ENCODE measurements around the gene COX5A.
"Not testable (repeated sequence)": the region's sequence is repeated elsewhere in the genome, so short reads cannot be mapped to it uniquely, and the experiment has no call there.

The COX5A gene

DNA sequence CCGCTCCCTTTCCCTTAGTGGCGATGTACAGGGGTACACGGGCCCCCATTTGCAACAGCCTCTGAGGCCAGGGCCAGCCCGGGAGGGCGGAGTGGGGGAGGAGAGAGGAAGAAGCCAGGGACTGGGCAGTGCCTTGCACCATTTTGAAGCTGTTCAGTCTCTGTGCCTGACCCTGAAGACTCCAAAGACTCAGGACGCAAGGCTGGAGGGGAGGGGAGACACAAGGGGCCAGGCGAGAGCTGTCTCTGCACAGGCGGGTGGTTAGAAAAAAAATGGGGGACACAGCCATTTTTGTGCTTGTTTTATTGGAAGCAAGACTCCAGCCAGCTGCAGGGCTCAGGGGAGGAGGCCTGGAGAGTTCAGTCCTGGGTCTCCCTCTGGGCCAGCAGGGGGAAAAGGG, 17.1 kb upstream of the COX5A start:
- DNase-seq = no peak

DNA sequence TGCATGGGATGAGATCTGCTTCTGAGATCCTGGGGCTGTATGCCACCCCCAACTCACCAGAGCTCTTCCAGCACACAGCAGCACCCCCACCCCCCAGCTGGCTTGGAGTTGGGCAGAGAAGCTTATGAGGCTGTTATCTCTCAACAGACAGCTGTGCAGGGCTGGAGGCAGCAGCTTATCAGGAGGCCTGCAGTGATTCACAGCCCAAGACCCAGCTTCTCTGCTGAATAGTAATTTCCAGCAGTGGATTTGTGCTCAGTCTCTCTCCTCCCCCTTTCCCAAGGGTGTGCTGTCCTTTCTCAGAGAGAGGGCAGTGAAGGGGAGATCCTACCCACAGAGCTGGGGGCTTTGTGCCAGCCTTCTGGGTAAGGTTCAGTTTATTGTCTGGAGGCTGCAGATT, 16.6 kb upstream of the COX5A start:
- DNase-seq = no peak

DNA sequence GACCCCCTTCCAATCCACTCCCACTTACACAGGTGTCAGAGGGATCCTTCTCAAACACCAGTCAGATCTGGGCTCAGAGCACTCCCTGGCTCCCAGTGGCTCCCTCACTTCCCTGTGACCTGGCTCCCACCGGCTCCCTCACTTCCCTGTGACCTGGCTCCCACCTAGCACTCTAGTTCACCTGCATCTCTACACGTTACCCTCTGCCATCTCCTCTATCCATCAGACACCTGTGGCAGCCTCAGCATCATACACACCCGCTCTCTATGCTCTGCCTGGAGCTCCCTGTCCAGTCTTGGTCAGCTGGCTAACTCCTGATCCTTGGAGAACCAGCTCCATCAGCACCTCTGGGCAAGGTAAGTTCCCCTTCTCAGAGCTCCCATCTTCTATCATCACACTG, 13.1 kb upstream of the COX5A start:
- no peak for DNase-seq

DNA sequence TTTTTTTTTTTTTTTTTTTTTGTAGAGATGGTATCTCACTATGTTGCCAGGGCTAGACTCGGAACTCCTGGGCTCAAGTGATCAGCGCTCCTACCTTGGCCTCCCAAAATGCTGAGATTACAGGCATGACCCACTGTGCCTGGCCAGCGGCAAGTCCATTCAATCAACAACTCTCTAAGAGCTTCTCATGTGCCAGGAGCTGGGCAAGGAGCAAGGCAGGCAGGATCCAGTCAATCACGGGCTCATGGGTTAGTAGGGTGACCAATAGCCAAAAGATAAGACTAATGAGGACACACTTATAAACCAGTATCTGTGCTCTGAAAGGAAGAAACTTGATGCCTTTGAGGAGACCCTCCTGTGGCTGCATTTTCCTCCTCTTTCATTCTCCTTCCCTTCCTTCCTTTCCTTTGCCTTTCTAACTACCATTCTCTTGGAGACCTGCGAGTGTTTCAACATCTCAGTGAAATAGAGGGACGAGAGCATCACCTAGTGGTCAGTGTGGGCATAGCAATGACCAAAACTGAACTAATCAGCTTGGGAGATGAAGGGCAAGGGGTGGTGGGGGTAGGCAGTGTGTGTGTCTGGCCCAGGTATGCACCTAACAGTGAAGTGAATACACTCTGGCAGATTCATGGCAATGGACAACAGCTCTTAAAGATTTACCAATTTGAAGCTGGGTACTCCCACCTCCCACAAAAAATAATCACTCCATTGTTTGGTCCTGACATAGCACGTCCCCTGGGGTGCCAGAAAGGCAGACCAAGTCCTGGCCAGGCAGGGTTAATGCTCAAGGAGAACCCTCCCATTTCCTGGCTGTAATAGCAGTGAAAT, 12.4 kb upstream of the COX5A start:
- peak; percentile 55 for DNase-seq

DNA sequence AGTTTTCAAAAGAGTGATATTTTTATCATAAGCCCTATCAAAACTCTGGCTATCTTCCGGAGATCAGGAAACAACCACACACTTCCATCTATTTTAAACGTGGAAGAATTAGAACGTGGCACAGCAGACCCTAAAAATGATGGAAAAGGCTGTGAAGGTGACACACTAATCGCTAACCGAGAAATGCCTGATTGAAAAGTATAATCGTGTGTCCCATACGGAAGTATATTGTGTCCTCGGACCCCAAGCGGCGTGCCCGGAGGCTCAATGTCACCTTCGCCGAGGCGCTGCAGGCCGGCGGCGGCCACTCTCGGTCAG, 642 bp downstream of the COX5A start:
- DNase-seq = peak; percentile 59

DNA sequence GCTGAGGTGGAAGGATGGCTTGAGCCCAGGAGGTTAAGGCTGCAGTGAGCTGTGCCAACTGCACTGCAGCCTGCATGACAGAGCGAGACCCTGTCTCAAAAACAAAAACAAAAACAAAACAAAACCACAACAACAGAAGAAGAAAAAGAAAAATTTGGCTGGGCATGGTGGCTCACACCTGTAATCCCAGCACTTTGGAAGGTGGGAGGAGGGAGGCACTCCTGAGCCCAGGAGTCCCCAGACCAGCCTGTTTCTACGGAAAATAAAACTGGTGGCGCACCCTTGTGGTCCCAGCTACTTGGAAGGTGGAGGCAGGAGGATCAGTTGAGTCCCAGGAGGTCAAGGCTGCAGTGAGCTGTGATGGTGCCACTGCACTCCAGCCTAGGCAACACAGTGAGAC, 2.7 kb downstream of the COX5A start:
- not testable (repeated sequence) for DNase-seq

DNA sequence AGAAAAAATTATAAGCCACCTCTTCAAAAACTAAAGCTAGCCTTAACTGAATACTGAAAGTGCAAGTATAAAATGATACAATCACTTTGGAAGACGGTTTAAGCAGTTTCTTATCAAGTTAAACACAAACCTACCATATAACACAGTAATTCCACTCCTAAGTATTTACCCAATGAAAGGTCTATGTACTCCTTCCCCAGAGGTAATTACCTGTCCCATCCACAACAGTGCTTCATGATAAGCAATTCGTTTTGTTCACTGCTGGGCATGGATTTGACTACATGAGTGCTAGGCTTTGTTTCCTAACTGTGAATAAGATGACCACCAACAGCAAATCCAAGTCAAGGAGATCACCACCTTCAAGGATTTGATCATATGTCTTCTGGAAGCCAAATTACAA, 4.3 kb downstream of the COX5A start:
- no peak for DNase-seq

DNA sequence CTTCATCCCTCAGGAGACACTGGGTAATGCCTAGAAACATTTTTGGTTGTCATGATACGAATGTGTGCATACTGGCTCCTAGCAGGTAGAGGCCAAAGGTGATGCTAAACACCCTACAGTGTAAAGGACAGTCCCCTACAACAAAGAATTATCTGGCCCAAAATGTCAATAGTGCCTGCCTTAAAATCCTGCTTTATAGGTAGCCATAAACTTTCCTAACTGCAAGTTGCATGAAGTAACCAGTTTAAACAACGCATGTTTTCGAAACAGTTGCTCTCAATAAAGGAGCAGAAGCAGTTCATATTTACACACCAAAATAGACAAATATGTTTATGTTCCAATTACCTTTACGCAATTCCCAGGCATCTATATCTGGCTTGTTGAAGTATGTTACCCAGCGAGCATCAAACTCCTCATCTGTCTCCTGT, 9.1 kb downstream of the COX5A start:
- DNase-seq = no peak

- no peak for DNase-seq
These were observed 13.3 kb downstream of the COX5A start for GRCh38 chr15:74924525-74924924.

- no peak for DNase-seq
These were observed 17.4 kb downstream of the COX5A start for GRCh38 chr15:74920456-74920855.

DNA sequence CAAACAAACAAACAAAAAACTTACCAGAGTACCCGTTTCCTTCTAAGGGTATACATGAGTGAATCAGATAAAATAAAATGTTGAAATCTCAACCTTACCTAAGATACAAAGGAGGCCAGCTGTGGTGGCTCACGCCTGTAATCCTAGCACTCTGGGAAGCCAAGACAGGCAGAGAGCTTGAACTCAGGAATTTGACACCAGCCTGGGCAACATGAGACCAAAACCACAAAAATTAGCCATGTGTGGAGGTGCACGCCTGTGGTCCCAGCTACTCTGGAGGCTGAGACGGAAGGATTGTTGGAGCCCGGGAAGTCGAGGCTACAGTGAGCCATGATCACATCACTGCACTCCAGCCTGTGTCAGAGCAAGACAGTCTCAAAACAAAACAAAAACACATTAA, 20.2 kb downstream of the COX5A start:
- no peak for DNase-seq

DNA sequence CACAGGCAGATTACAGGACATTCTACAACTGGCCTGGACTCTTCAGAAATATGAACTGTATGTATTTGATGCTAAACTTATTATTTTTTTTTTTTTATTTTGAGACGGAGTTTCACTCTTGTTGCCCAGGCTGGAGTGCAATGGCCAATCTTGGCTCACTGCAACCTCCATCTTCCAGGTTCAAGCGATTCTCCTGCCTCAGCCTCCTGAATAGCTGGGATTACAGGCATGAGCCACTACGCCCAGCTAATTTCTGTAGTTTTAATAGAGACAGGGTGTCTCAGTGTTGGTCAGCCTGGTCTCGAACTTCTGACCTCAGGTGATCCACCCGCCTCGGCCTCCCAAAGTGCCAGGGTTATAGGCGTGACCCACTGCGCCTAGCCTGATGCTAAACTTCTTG, 24.1 kb downstream of the COX5A start:
- DNase-seq = not testable (repeated sequence)

DNA sequence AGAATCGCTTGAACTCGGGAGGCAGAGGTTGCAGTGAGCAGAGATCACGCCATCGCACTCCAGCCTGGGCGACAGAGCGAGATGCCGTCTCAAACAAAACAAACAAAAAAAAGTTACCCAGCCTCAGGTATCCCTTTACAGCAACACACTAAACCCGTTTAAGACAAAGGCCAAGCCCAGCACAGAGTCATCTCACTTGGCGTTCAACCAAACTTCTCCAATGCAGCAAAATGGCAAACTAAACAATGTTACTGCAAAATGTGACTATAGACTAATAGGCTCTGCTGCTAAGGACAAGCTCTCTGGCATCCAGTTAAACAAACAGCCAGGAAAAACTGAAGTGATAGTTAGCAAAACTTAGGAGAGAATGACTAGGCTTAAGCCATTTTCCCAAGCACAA, 24.8 kb downstream of the COX5A start:
- DNase-seq = no peak

GRCh38 chr15:74908635-74909034, 29.2 kb downstream of the COX5A start:
- DNase-seq = no peak

DNA sequence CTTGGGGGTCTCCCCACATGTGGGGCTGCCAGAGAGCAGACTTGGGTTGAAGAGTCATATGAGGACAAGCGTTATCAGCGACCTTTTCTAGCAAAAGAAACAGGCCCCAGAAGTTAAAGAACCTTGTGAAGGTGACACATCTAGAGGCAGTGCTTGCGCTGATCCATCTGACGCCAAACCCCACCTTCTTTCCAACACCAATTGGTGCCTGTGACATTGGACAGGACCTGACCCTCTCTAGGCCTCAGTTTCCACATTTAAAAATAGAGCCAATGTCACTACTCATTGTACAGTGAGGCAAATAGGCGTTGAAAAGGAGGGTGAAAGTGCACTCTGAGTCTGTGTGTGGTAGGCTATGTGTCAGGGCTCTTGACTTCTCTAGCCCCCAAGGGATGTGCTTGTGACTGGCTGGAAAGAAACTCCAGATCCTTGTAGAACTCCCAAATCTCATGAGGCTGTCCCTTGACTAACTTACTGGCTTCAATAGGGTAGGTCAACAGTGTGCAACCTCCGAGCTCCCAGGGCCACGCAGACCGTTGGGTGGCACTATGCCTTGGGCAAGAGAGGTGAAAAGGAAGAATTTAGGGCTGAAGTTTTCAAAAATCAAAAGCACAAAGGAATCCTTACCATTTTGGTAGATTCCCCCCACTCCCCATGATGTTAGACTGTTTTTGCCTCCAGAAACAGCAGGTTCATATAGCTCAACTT, 30.6 kb downstream of the COX5A start:
- DNase-seq = no peak

- peak; percentile 79 for DNase-seq
These were observed 31.3 kb downstream of the COX5A start, which contains the start of gene FAM219B for GRCh38 chr15:74906450-74907162. Gene FAM219B (minus strand): TSS chr15:74906851. CDS start chr15:74906800, 51 bp downstream.

DNA sequence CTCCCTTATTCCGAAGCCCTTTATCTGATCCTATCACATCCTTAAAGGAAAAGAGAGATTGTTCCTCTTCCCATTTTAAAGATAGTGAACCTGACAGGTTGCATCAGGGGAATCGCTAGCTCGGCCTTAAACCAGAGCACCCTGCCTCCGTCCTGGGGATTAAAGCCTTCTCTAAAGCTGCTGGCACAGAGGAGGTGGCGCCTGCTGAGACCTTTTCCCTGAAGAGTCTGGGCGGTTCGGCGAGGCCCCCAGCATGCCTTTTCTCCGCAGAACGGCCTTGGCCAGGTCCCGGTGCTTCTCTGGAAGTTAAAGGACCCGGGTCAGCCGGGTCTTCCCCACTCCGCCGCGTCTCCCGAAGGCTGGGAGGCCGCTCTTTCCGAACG, 31.8 kb downstream of the COX5A start:
- DNase-seq = no peak

GRCh38 chr15:74904190-74904805, 33.6 kb downstream of the COX5A start:
- DNase-seq = no peak

DNA sequence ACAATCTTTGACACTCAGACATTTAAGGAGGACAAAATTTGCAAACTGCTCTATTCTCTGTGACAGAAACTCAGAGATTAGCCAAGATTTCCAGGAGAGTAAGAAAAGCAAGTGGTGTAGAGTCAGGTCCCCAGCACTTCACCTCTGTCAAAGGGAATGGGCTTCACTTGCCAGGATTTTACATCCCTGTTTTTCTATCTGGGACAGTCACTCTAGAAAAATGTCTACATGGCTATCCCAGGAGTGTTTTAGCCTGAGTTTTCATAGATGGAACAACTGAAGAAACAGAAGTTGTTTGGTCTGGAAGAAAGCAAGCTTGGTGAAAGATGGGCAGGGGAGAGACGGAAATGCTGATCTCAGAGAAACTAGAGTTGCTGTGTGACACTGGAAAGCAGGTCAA, 34.2 kb downstream of the COX5A start:
- no peak for DNase-seq

GRCh38 chr15:74902295-74903075, 35.4 kb downstream of the COX5A start:
- DNase-seq = no peak

DNA sequence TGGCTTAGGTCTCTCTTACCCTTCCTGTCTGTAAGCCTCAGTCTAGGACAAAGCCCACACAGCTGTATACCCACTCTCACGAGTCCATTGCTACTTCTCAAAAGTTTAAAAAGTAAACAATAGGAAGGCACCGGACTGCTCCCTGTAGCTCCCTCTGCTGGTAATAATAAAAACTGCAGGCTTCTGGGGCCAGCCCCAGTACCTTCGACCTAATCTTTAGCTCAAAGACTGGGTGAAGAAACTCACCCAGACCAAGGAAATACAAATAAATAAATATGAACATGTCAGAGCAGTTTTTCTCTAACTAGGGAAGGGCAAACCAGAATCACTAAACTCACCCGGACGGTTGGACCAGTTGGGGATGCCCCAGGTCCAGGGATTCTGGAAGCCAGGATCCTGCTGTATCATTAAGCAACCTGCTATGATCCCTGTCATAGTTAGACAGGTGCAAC, 36.2 kb downstream of the COX5A start:
- peak; percentile 3 for DNase-seq

- DNase-seq = no peak
These were observed 40.6 kb downstream of the COX5A start for GRCh38 chr15:74897300-74897701.

DNA sequence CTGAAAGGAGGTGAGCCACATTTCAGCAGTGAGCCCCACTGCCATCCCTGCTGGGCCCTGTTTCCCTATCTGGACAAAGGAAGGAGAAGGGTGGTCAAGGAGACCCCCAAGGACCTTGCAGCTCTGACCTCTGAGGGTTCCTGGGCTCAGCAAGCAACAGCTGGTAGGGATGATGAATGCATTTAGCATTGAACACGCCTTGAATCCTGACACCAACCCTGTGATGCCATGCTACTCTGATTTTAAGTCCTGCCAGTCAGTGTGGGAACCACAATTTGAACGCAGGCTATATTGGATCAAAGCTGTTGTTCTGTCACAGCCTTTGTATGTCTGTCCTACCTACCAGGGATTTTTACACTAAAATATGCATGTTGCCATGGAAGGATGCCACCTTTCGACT, 41.6 kb downstream of the COX5A start:
- DNase-seq = no peak

Data from NCI-H146 (cell line).